ENCODE measurements around the gene BRSK2. TPM values are rescaled to one million over a fixed set of nuclear protein-coding genes. Genes with fewer than 3 reads are reported as not detected.
A peak's percentile ranks its signal among the peaks of the same experiment; 100 is the strongest.

BRSK2 gene
- total and polyA plus RNA-seq, 2 donors from 2014 or later: 0.43 to 1.2 TPM

DNA sequence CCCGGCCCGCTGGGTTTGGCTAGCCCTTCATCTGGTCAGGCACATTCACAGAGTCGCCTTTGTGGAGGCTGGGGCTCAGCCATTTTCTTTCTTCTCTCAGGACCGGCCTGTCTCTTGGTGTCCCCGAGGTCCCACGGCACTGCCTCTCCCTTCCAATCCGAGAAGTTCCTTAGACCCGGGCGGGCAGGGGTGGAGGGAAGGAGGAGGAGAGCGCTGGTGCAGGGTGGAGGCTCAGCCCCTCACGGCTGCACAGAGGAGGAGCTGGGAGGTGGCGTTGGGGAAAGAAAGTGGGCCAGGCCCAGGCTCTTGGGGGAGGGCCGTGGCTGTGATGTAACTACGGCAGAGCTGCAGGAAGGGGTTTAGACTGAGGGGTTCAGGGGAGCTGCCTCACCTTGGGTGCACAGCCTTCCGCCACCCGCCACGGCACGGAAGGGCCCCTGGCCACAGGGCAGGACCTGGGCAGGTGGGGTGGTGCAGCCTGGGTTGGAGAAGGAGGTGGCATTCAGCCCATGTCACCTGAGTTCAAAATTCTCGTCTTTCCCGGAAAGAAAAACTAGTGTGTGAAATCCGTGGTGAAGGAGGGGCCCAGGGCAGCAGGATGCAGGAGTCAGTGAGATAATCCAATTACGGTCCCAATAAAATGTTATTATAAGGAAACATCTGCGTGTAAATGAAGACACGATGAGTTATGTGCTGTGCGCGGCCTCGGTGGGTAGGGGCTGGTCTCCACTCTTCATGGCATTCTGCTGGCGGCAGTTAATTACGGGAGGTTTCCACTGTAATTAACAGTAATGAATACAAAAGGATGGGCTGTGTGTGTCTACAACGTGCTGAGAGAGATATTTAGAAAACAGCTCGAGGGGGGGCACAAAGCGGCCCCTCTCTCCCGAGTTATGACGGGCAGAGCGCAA is 1.7 kb downstream of the BRSK2 start:
- TF ChIP-seq, protein P1, sequence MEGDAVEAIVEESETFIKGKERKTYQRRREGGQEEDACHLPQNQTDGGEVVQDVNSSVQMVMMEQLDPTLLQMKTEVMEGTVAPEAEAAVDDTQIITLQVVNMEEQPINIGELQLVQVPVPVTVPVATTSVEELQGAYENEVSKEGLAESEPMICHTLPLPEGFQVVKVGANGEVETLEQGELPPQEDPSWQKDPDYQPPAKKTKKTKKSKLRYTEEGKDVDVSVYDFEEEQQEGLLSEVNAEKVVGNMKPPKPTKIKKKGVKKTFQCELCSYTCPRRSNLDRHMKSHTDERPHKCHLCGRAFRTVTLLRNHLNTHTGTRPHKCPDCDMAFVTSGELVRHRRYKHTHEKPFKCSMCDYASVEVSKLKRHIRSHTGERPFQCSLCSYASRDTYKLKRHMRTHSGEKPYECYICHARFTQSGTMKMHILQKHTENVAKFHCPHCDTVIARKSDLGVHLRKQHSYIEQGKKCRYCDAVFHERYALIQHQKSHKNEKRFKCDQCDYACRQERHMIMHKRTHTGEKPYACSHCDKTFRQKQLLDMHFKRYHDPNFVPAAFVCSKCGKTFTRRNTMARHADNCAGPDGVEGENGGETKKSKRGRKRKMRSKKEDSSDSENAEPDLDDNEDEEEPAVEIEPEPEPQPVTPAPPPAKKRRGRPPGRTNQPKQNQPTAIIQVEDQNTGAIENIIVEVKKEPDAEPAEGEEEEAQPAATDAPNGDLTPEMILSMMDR (IDR thresholded peaks at IDR 0.05; ENCODE audit: borderline replicate concordance, extremely low read depth, insufficient read depth): no peak
- H3K36me3 ChIP-seq (ENCODE audit: control insufficient read depth in 2 of 3, insufficient read depth in 3 of 3, low read length in 3 of 3): no peaks in the 10 kb centered on the region
- H3K27ac ChIP-seq (ENCODE audit: low read depth in 2 of 2, low read length in 2 of 2): no peak overlapping the region
- no peak overlapping the region for H3K4me3 ChIP-seq (ENCODE audit: low read length in 3 of 3)
- no peak overlapping the region for H3K9ac ChIP-seq (ENCODE audit: low read length in 3 of 3)
- no peaks in the 10 kb centered on the region for H3K9me3 ChIP-seq (ENCODE audit: control insufficient read depth in 2 of 3, insufficient read depth in 1 of 3, low read length in 3 of 3)
- intact Hi-C loops (cut with DNase I): no loop called here
- DNase-seq: peak in 2 of 5 donors; percentile 66 to 73
- H3K27me3 ChIP-seq (ENCODE audit: control insufficient read depth, insufficient read depth, low read length): peaks cover 4% of the 10 kb centered on the region
- peaks cover 0 to 3% (median 0%) of the 10 kb centered on the region in 3 donors for H3K4me1 ChIP-seq (ENCODE audit: control insufficient read depth in 2 of 3, insufficient read depth in 2 of 3, low read depth in 1 of 3, low read length in 3 of 3)
- no peak for FAIRE-seq

- Histone ChIP-seq H3K9me3 (ENCODE audit: control insufficient read depth in 2 of 3, insufficient read depth in 1 of 3, low read length in 3 of 3) (no peaks in the 10 kb centered on the region), H3K4me3 (ENCODE audit: low read length in 3 of 3) (no peak overlapping the region), H3K4me1 (ENCODE audit: control insufficient read depth in 2 of 3, insufficient read depth in 2 of 3, low read depth in 1 of 3, low read length in 3 of 3) (peaks cover 0 to 3% (median 0%) of the 10 kb centered on the region in 3 donors), H3K36me3 (ENCODE audit: control insufficient read depth in 2 of 3, insufficient read depth in 3 of 3, low read length in 3 of 3) (no peaks in the 10 kb centered on the region), H3K27ac (ENCODE audit: low read depth in 2 of 2, low read length in 2 of 2) (no peak overlapping the region), H3K9ac (ENCODE audit: low read length in 3 of 3) (no peak overlapping the region), H3K27me3 (ENCODE audit: control insufficient read depth, insufficient read depth, low read length) (peaks cover 4% of the 10 kb centered on the region)
- intact Hi-C loops (cut with DNase I): no loop called here
- peak in 1 of 5 donors; percentile 62 for DNase-seq
- TF ChIP-seq, protein P1 (IDR thresholded peaks at IDR 0.05; ENCODE audit: borderline replicate concordance, extremely low read depth, insufficient read depth): no peak
- no peak for FAIRE-seq
Measured at GRCh38 chr11:1392111-1392510, 2.4 kb downstream of the BRSK2 start.

GRCh38 chr11:1392561-1392960 is 2.8 kb downstream of the BRSK2 start:
- peaks cover 0 to 3% (median 0%) of the 10 kb centered on the region in 3 donors for H3K4me1 ChIP-seq (ENCODE audit: control insufficient read depth in 2 of 3, insufficient read depth in 2 of 3, low read depth in 1 of 3, low read length in 3 of 3)
- H3K9ac ChIP-seq (ENCODE audit: low read length in 3 of 3): no peak overlapping the region
- intact Hi-C loops (cut with DNase I): no loop called here
- H3K27me3 ChIP-seq (ENCODE audit: control insufficient read depth, insufficient read depth, low read length): peaks cover 4% of the 10 kb centered on the region
- no peak overlapping the region for H3K27ac ChIP-seq (ENCODE audit: low read depth in 2 of 2, low read length in 2 of 2)
- no peaks in the 10 kb centered on the region for H3K9me3 ChIP-seq (ENCODE audit: control insufficient read depth in 2 of 3, insufficient read depth in 1 of 3, low read length in 3 of 3)
- TF ChIP-seq, protein P1 (IDR thresholded peaks at IDR 0.05; ENCODE audit: borderline replicate concordance, extremely low read depth, insufficient read depth): no peak
- DNase-seq: peak in 1 of 5 donors; percentile 68
- no peak for FAIRE-seq
- H3K4me3 ChIP-seq (ENCODE audit: low read length in 3 of 3): no peak overlapping the region
- H3K36me3 ChIP-seq (ENCODE audit: control insufficient read depth in 2 of 3, insufficient read depth in 3 of 3, low read length in 3 of 3): no peaks in the 10 kb centered on the region
